ENCODE measurements around the gene S100A2.
"Not testable (repeated sequence)": the region's sequence is repeated elsewhere in the genome, so short reads cannot be mapped to it uniquely, and the experiment has no call there.

Gene S100A2

GRCh38 chr1:153583976-153584375 lies 18.3 kb upstream of the S100A2 start:
- TF ChIP-seq GABPA (IDR thresholded peaks at IDR 0.05; ENCODE audit: low read depth) (no peak), SPI1 (IDR thresholded peaks at IDR 0.05; ENCODE audit: borderline replicate concordance, low read depth) (no peak), POLR2AphosphoS5 (IDR thresholded peaks at IDR 0.05; ENCODE audit: low read depth) (no peak)
- TF ChIP-seq, protein P1, sequence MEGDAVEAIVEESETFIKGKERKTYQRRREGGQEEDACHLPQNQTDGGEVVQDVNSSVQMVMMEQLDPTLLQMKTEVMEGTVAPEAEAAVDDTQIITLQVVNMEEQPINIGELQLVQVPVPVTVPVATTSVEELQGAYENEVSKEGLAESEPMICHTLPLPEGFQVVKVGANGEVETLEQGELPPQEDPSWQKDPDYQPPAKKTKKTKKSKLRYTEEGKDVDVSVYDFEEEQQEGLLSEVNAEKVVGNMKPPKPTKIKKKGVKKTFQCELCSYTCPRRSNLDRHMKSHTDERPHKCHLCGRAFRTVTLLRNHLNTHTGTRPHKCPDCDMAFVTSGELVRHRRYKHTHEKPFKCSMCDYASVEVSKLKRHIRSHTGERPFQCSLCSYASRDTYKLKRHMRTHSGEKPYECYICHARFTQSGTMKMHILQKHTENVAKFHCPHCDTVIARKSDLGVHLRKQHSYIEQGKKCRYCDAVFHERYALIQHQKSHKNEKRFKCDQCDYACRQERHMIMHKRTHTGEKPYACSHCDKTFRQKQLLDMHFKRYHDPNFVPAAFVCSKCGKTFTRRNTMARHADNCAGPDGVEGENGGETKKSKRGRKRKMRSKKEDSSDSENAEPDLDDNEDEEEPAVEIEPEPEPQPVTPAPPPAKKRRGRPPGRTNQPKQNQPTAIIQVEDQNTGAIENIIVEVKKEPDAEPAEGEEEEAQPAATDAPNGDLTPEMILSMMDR (IDR thresholded peaks at IDR 0.05; ENCODE audit: insufficient read depth, low read length), result no peak
- Histone ChIP-seq H3K27me3 (ENCODE audit: insufficient read depth, poor library complexity, severe bottlenecking) (peaks cover 4% of the 10 kb centered on the region), H3K27ac (replicated peaks) (no peak overlapping the region), H3K4me3 (replicated peaks; ENCODE audit: insufficient read depth, low read length) (no peak overlapping the region)
- no peak for DNase-seq (ENCODE audit: low read depth in 1 of 2, low spot score in 1 of 2)

DNA sequence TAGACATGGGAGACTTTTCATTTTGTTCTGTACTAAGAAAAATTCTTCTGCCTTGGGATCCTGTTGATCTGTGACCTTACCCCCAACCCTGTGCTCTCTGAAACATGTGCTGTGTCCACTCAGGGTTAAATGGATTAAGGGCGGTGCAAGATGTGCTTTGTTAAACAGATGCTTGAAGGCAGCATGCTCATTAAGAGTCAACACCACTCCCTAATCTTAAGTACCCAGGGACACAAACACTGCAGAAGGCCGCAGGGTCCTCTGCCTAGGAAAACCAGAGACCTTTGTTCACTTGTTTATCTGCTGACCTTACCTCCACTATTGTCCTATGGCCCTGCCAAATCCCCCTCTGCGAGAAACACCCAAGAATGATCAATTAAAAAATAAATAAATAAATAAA lies 17.9 kb upstream of the S100A2 start:
- not testable (repeated sequence) for DNase-seq (ENCODE audit: low read depth in 1 of 2, low spot score in 1 of 2); H3K4me3 ChIP-seq (replicated peaks; ENCODE audit: insufficient read depth, low read length); H3K27me3 ChIP-seq (ENCODE audit: insufficient read depth, poor library complexity, severe bottlenecking); H3K27ac ChIP-seq (replicated peaks)

- not testable (repeated sequence) for H3K27me3 ChIP-seq (ENCODE audit: insufficient read depth, poor library complexity, severe bottlenecking); DNase-seq (ENCODE audit: low read depth in 1 of 2, low spot score in 1 of 2); H3K4me3 ChIP-seq (replicated peaks; ENCODE audit: insufficient read depth, low read length); H3K27ac ChIP-seq (replicated peaks)
These were observed 17.2 kb upstream of the S100A2 start for GRCh38 chr1:153582836-153583235.

GRCh38 chr1:153578936-153579335 lies 13.3 kb upstream of the S100A2 start:
- Histone ChIP-seq H3K4me3 (replicated peaks; ENCODE audit: insufficient read depth, low read length) (no peak overlapping the region), H3K27me3 (ENCODE audit: insufficient read depth, poor library complexity, severe bottlenecking) (peaks cover 9% of the 10 kb centered on the region), H3K27ac (replicated peaks) (no peak overlapping the region)
- DNase-seq (ENCODE audit: low read depth in 1 of 2, low spot score in 1 of 2), result no peak
- TF ChIP-seq, protein P1 (IDR thresholded peaks at IDR 0.05; ENCODE audit: insufficient read depth, low read length), result no peak
- TF ChIP-seq POLR2AphosphoS5 (IDR thresholded peaks at IDR 0.05; ENCODE audit: low read depth) (no peak), SPI1 (IDR thresholded peaks at IDR 0.05; ENCODE audit: borderline replicate concordance, low read depth) (no peak), GABPA (IDR thresholded peaks at IDR 0.05; ENCODE audit: low read depth) (no peak)
- TF ChIP-seq, protein P2, sequence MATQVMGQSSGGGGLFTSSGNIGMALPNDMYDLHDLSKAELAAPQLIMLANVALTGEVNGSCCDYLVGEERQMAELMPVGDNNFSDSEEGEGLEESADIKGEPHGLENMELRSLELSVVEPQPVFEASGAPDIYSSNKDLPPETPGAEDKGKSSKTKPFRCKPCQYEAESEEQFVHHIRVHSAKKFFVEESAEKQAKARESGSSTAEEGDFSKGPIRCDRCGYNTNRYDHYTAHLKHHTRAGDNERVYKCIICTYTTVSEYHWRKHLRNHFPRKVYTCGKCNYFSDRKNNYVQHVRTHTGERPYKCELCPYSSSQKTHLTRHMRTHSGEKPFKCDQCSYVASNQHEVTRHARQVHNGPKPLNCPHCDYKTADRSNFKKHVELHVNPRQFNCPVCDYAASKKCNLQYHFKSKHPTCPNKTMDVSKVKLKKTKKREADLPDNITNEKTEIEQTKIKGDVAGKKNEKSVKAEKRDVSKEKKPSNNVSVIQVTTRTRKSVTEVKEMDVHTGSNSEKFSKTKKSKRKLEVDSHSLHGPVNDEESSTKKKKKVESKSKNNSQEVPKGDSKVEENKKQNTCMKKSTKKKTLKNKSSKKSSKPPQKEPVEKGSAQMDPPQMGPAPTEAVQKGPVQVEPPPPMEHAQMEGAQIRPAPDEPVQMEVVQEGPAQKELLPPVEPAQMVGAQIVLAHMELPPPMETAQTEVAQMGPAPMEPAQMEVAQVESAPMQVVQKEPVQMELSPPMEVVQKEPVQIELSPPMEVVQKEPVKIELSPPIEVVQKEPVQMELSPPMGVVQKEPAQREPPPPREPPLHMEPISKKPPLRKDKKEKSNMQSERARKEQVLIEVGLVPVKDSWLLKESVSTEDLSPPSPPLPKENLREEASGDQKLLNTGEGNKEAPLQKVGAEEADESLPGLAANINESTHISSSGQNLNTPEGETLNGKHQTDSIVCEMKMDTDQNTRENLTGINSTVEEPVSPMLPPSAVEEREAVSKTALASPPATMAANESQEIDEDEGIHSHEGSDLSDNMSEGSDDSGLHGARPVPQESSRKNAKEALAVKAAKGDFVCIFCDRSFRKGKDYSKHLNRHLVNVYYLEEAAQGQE (IDR thresholded peaks at IDR 0.05; ENCODE audit: insufficient replicate concordance, low read depth), result no peak

GRCh38 chr1:153578490-153578889 lies 12.8 kb upstream of the S100A2 start:
- no peak for DNase-seq (ENCODE audit: low read depth in 1 of 2, low spot score in 1 of 2)
- Histone ChIP-seq H3K27me3 (ENCODE audit: insufficient read depth, poor library complexity, severe bottlenecking) (peaks cover 9% of the 10 kb centered on the region), H3K4me3 (replicated peaks; ENCODE audit: insufficient read depth, low read length) (no peak overlapping the region), H3K27ac (replicated peaks) (no peak overlapping the region)
- TF ChIP-seq GABPA (IDR thresholded peaks at IDR 0.05; ENCODE audit: low read depth) (no peak), POLR2AphosphoS5 (IDR thresholded peaks at IDR 0.05; ENCODE audit: low read depth) (no peak), SPI1 (IDR thresholded peaks at IDR 0.05; ENCODE audit: borderline replicate concordance, low read depth) (no peak)
- TF ChIP-seq, protein P2 (IDR thresholded peaks at IDR 0.05; ENCODE audit: insufficient replicate concordance, low read depth), result no peak
- TF ChIP-seq, protein P1 (IDR thresholded peaks at IDR 0.05; ENCODE audit: insufficient read depth, low read length), result no peak

Data from HL-60 (cell line).